IMR-90 (cell line): ENCODE measurements around the gene C3orf52. TPM values are rescaled to one million over a fixed set of nuclear protein-coding genes. Genes with fewer than 3 reads are reported as not detected.

ENCODE experiments used
- ATAC-seq: fragments of 200-7000 bp; cut with Tn5 transposase; 2 replicates; pipeline ENCODE4 v1.9.1; 2020; ENCODE audit warnings: low read depth, mild to moderate bottlenecking, moderate library complexity
- BruUV-seq: library from RNA; stranded (reverse); fragments of 400-500 nt; replicated peaks from 2 replicates; lab custom pipeline; 2021; lab: Mats Ljungman, UMichigan
- CTCF ChIA-PET: fragments of 300-600 bp; formaldehyde crosslinking; extraction: SDS; loops from one replicate; lab custom pipeline; 2021; ENCODE audit warnings: antibody characterized with exemption; lab: Yijun Ruan, JAX
- POLR2A ChIA-PET: fragments of 300-600 bp; sonication (Branson Sonifier 250); formaldehyde crosslinking; loops from one replicate; lab custom pipeline; 2022; ENCODE audit warnings: antibody characterized with exemption; ENCODE audit not compliant: unreplicated experiment; lab: Charles Lee
- DNase-seq: peaks from one replicate; pipeline ENCODE4 v3.0.0; 2013
- H2AFZ ChIP-seq: replicated peaks from 2 replicates; pipeline ENCODE3; 2013; ENCODE audit warnings: low read length, mild to moderate bottlenecking; ENCODE audit not compliant: poor library complexity
- H2AK5ac ChIP-seq: 2 replicates; pipeline ENCODE4 v1.6.1; 2013; ENCODE audit warnings: low read depth, low read length, inconsistent platforms
- H2AK9ac ChIP-seq: replicated peaks from 2 replicates; pipeline ENCODE3; 2013; ENCODE audit warnings: mild to moderate bottlenecking, low read depth, low read length, moderate library complexity; ENCODE audit not compliant: poor library complexity
- H2BK120ac ChIP-seq: 2 replicates; pipeline ENCODE4 v1.6.1; 2013; ENCODE audit warnings: low read depth, low read length, inconsistent platforms
- H2BK15ac ChIP-seq: 3 replicates; pipeline ENCODE4 v1.6.1; 2013; ENCODE audit warnings: low read depth, low read length, inconsistent platforms
- H2BK20ac ChIP-seq: 2 replicates; pipeline ENCODE4 v1.6.1; 2013; ENCODE audit warnings: low read depth, mild to moderate bottlenecking, inconsistent platforms, low read length, moderate library complexity
- H2BK5ac ChIP-seq: 2 replicates; pipeline ENCODE4 v1.6.1; 2013; ENCODE audit warnings: mild to moderate bottlenecking, low read depth, low read length, inconsistent platforms; ENCODE audit not compliant: poor library complexity, severe bottlenecking
- H3K14ac ChIP-seq: replicated peaks from 2 replicates; pipeline ENCODE4 v1.6.1; 2013; ENCODE audit warnings: low read depth, low read length, inconsistent platforms
- H3K18ac ChIP-seq: 2 replicates; pipeline ENCODE4 v1.6.1; 2013; ENCODE audit warnings: low read depth, low read length, control low read depth
- H3K23ac ChIP-seq: 2 replicates; pipeline ENCODE4 v1.6.1; 2013; ENCODE audit warnings: low read depth, low read length, inconsistent platforms
- H3K27ac ChIP-seq: 2 replicates; pipeline ENCODE4 v1.5.1; 2013; ENCODE audit warnings: mild to moderate bottlenecking, control low read depth, low read length; ENCODE audit not compliant: insufficient read depth
- H3K27me3 ChIP-seq: 2 replicates; pipeline ENCODE4 v1.6.1; 2013; ENCODE audit warnings: low read length; ENCODE audit not compliant: control insufficient read depth, insufficient read depth
- H3K36me3 ChIP-seq: 2 replicates; pipeline ENCODE4 v1.6.1; 2013; ENCODE audit warnings: low read length, mixed read lengths; ENCODE audit not compliant: control insufficient read depth, insufficient read depth
- H3K4ac ChIP-seq: 2 replicates; pipeline ENCODE4 v1.6.1; 2013; ENCODE audit warnings: low read depth, low read length, inconsistent platforms
- H3K4me1 ChIP-seq: 2 replicates; pipeline ENCODE4 v1.6.1; 2013; ENCODE audit warnings: low read length, mixed read lengths; ENCODE audit not compliant: control insufficient read depth, insufficient read depth
- H3K4me2 ChIP-seq: 2 replicates; pipeline ENCODE4 v1.6.1; 2013; ENCODE audit warnings: low read depth, mild to moderate bottlenecking, control low read depth, low read length, moderate library complexity
- H3K4me3 ChIP-seq: 2 replicates; pipeline ENCODE4 v1.5.1; 2013; ENCODE audit warnings: low read depth, mild to moderate bottlenecking, control low read depth, low read length, moderate library complexity; ENCODE audit not compliant: insufficient read depth
- H3K56ac ChIP-seq: 2 replicates; pipeline ENCODE4 v1.6.1; 2013; ENCODE audit warnings: low read length, inconsistent platforms; ENCODE audit not compliant: insufficient read depth; ENCODE audit errors: extremely low read depth
- H3K79me1 ChIP-seq, 2 experiments: 2 replicates each; pipeline ENCODE4 v1.6.1; 2013; ENCODE audit warnings: low read length in 2 of 2, inconsistent platforms in 1 of 2, low read depth in 1 of 2
- H3K9ac ChIP-seq: 2 replicates; pipeline ENCODE4 v1.6.1; 2013; ENCODE audit warnings: low read depth, low read length, control low read depth
- H3K9me1 ChIP-seq: 2 replicates; pipeline ENCODE4 v1.6.1; 2013; ENCODE audit warnings: low read length, inconsistent platforms; ENCODE audit not compliant: insufficient read depth
- H3K9me3 ChIP-seq: 2 replicates; pipeline ENCODE4 v1.6.1; 2013; ENCODE audit warnings: low read length; ENCODE audit not compliant: control insufficient read depth, insufficient read depth
- H4K20me1 ChIP-seq: 2 replicates; pipeline ENCODE4 v1.6.1; 2013; ENCODE audit warnings: low read length, inconsistent platforms; ENCODE audit not compliant: insufficient read depth
- H4K5ac ChIP-seq: 2 replicates; pipeline ENCODE4 v1.6.1; 2013; ENCODE audit warnings: mild to moderate bottlenecking, low read depth, low read length, control low read depth
- H4K8ac ChIP-seq, 2 experiments: 2 replicates each; pipeline ENCODE4 v1.6.1; 2013; ENCODE audit warnings: low read depth in 2 of 2, low read length in 2 of 2, control low read depth in 1 of 2, inconsistent platforms in 1 of 2
- H4K91ac ChIP-seq: 2 replicates; pipeline ENCODE4 v1.6.1; 2013; ENCODE audit warnings: low read depth, low read length, inconsistent platforms; ENCODE audit not compliant: insufficient read depth
- BHLHE40 ChIP-seq: fragments of 150-350 bp; IDR thresholded peaks from 2 replicates; pipeline ENCODE4 v1.6.1; 2016; ENCODE audit warnings: mild to moderate bottlenecking, low read depth, low read length
- CEBPB ChIP-seq: IDR thresholded peaks from 2 replicates; pipeline ENCODE4 v1.6.1; 2012; ENCODE audit warnings: low read depth, low read length, improper control_type of control experiment
- CHD1 ChIP-seq: IDR thresholded peaks from 2 replicates; pipeline ENCODE4 v1.6.1; 2012; ENCODE audit warnings: low read depth, low read length, improper control_type of control experiment
- CTCF ChIP-seq: conservative IDR thresholded peaks from 2 replicates; pipeline ENCODE4 v1.5.1; 2012; ENCODE audit warnings: mild to moderate bottlenecking, low read depth, low read length, improper control_type of control experiment
- ELK1 ChIP-seq: fragments of 150-350 bp; IDR thresholded peaks from 2 replicates; pipeline ENCODE4 v1.6.1; 2016; ENCODE audit warnings: low read depth, mild to moderate bottlenecking, low read length, moderate library complexity, borderline replicate concordance
- FOS ChIP-seq: fragments of 150-350 bp; IDR thresholded peaks from 2 replicates; pipeline ENCODE4 v1.6.1; 2016; ENCODE audit warnings: low read depth, low read length
- MXI1 ChIP-seq: IDR thresholded peaks from 2 replicates; pipeline ENCODE4 v1.6.1; 2012; ENCODE audit warnings: low read depth, mild to moderate bottlenecking, low read length, moderate library complexity, borderline replicate concordance
- POLR2A ChIP-seq: IDR thresholded peaks from 2 replicates; pipeline ENCODE4 v1.6.1; 2012; ENCODE audit warnings: mild to moderate bottlenecking, low read depth, low read length
- RAD21 ChIP-seq: IDR thresholded peaks from 2 replicates; pipeline ENCODE4 v1.6.1; 2012; ENCODE audit warnings: low read length, improper control_type of control experiment
- RCOR1 ChIP-seq: IDR thresholded peaks from 2 replicates; pipeline ENCODE4 v1.6.1; 2012; ENCODE audit warnings: mild to moderate bottlenecking, low read length, improper control_type of control experiment; ENCODE audit not compliant: insufficient replicate concordance
- RFX5 ChIP-seq: IDR thresholded peaks from 2 replicates; pipeline ENCODE4 v1.8.0; 2012; ENCODE audit warnings: low read depth, mild to moderate bottlenecking, low read length, moderate library complexity
- SMC3 ChIP-seq: fragments of 150-350 bp; IDR thresholded peaks from 2 replicates; pipeline ENCODE4 v1.6.1; 2016; ENCODE audit warnings: low read depth, mild to moderate bottlenecking, antibody characterized with exemption, low read length, moderate library complexity
- WGBS, 2 experiments: methylation state at CpG; one replicate each; pipeline versions ENCODE4 v1.1.5 to v1.1.7; 2013; ENCODE audit warnings: missing lambda C conversion rate in 2 of 2; ENCODE audit not compliant: insufficient read length in 1 of 2; ENCODE audit errors: extremely low coverage in 2 of 2; 5-methylcytosine and 5-hydroxymethylcytosine counted together
- dilution Hi-C: fragments of 300-500 bp; cut with HindIII; formaldehyde crosslinking; loops from one replicate; pipeline ENCODE4 v1.14.3; 2018; ENCODE audit warnings: low sequenced_read_pairs; ENCODE audit not compliant: unreplicated experiment
- in situ Hi-C: fragments of 300-500 bp; cut with MboI; formaldehyde crosslinking; loops from 3 replicates; pipeline ENCODE4 v1.14.3; 2019; ENCODE audit warnings: low sequenced_read_pairs, inconsistent platforms, mixed read lengths
- intact Hi-C: fragments of 100-400 bp; cut with micrococcal nuclease; formaldehyde crosslinking; loops from 2 replicates; pipeline ENCODE4 v1.10.0; 2022
- polyA plus RNA-seq, 3 experiments: library from polyadenylated mRNA; depleted of rRNA; stranded (reverse); fragments of >200 nt; gene quantifications; 2 replicates each; pipeline ENCODE4 v1.2.3, GENCODE V29; 2012; ENCODE audit warnings: low replicate concordance in 1 of 3
- total RNA-seq: library from RNA; depleted of rRNA; stranded (reverse); fragments of >200 nt; gene quantifications from 2 replicates; pipeline ENCODE4 v1.2.3, GENCODE V29; 2012

The C3orf52 gene
- total and polyA plus RNA-seq, 2 of the 4 experiments (the other 2 are of a cell fraction): 7.5 to 12.5 TPM

DNA sequence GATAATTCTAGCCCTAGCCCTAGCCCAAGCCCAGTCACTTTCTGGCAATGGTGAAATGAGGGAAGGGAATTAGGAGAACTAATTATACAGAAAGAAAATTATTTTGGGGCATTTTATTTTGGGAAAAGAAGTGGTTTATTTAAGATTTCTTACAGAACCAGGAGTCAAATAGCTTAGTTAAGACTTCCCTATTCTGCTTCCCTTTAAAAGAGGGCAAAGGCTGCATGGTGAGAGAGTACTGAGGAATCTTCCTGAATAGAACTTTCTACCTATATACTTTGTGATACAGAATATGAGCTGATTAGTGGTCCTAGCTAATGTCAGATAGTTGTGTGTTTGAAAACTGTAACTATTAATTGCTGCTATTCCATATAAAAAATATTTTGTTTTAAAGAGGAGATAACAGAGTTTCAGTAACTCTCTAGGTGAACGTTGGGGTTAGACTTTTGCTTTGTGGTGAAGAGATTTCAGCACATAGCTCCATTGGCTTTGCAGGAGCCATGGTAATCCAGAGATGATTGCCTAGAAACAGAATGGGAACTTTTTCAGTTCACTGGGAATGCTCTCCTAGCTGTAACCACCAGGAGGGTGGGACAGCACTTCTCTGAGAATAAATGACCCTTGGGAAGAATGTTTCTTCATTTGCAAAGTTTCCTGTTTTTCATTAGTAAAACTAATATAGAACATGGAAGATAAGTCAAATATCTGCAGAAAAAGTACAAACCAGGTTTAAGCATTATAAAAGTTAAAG, 52.2 kb downstream of the C3orf52 start (continued):
- no peak for TF ChIP-seq CTCF

GRCh38 chr3:112140584-112140983, 54.4 kb downstream of the C3orf52 start:
- dilution Hi-C loops (no loop called here), in situ Hi-C loops (loop anchor here (25.0 kb wide), 1 partner anchor 372 kb away; no protein-coding TSS in a partner anchor), intact Hi-C loops (no loop called here)
- H3K79me1 ChIP-seq: no peaks in the 10 kb centered on the region
- H4K91ac ChIP-seq: no peak overlapping the region
- H2AFZ ChIP-seq: no peak overlapping the region
- no peak overlapping the region for H3K4ac ChIP-seq
- BruUV-seq: no TSS peak
- no peak overlapping the region for H3K56ac ChIP-seq
- H3K4me1 ChIP-seq: no peaks in the 10 kb centered on the region
- no peak overlapping the region for H3K27ac ChIP-seq
- ATAC-seq (no peak), DNase-seq (no peak)
- H3K36me3 ChIP-seq: no peaks in the 10 kb centered on the region
- no peak overlapping the region for H3K9ac ChIP-seq
- H2BK20ac ChIP-seq: no peak overlapping the region
- H2BK120ac ChIP-seq: no peak overlapping the region
- H2BK5ac ChIP-seq: no peak overlapping the region
- no peaks in the 10 kb centered on the region for H3K27me3 ChIP-seq
- H2AK5ac ChIP-seq: no peak overlapping the region
- no peak overlapping the region for H3K18ac ChIP-seq
- WGBS, 2 experiments: no CpG with 5 or more reads among the region's 1 CpG
- H3K4me3 ChIP-seq: no peak overlapping the region
- no peaks in the 10 kb centered on the region for H3K9me3 ChIP-seq
- H3K4me2 ChIP-seq: no peak overlapping the region
- H4K8ac ChIP-seq: no peak overlapping the region
- ChIA-PET CTCF (interaction anchor here (0.6 kb wide), 1 partner anchor 145 kb away, joined by 3 read pairs; no protein-coding TSS in a partner anchor), POLR2A (no interaction called here)
- no peak overlapping the region for H2BK15ac ChIP-seq
- H4K20me1 ChIP-seq: no peaks in the 10 kb centered on the region
- no peaks in the 10 kb centered on the region for H3K9me1 ChIP-seq
- no peak overlapping the region for H3K14ac ChIP-seq
- no peak overlapping the region for H3K23ac ChIP-seq
- no peak overlapping the region for H4K5ac ChIP-seq
- no peak overlapping the region for H2AK9ac ChIP-seq
- no peak for TF ChIP-seq CHD1
- TF ChIP-seq SMC3: no peak
- TF ChIP-seq MXI1: no peak
- no peak for TF ChIP-seq CEBPB
- TF ChIP-seq RFX5: no peak
- TF ChIP-seq POLR2A: no peak
- no peak for TF ChIP-seq FOS
- TF ChIP-seq BHLHE40: no peak
- no peak for TF ChIP-seq RCOR1
- TF ChIP-seq RAD21: no peak
- no peak for TF ChIP-seq ELK1
